Trophoblast cell (in vitro differentiated cells and primary cell): ENCODE measurements around the gene FGF10.

ENCODE experiments used
- DNase-seq, 2 donors: peaks; one replicate each; pipeline ENCODE4 v3.0.0-alpha.2; 2016
- H2AFZ ChIP-seq: 2 replicates; pipeline ENCODE4 v1.6.1; 2013; ENCODE audit warnings: low read length, moderate library complexity, mild to moderate bottlenecking; ENCODE audit not compliant: insufficient read depth, poor library complexity
- H2AK5ac ChIP-seq: 2 replicates; pipeline ENCODE4 v1.6.1; 2013; ENCODE audit warnings: mild to moderate bottlenecking, low read length
- H2BK120ac ChIP-seq: 2 replicates; pipeline ENCODE4 v1.6.1; 2013; ENCODE audit warnings: low read length, mild to moderate bottlenecking, moderate library complexity; ENCODE audit not compliant: insufficient read depth, poor library complexity
- H2BK12ac ChIP-seq: 2 replicates; pipeline ENCODE4 v1.6.1; 2013; ENCODE audit warnings: mild to moderate bottlenecking, low read length, moderate library complexity
- H2BK5ac ChIP-seq: 2 replicates; pipeline ENCODE4 v1.6.1; 2013; ENCODE audit warnings: low read length, low read depth, moderate library complexity, mild to moderate bottlenecking; ENCODE audit not compliant: poor library complexity
- H3K14ac ChIP-seq: 2 replicates; pipeline ENCODE4 v1.6.1; 2013; ENCODE audit warnings: mild to moderate bottlenecking, low read length
- H3K18ac ChIP-seq: 2 replicates; pipeline ENCODE4 v1.6.1; 2013; ENCODE audit warnings: mild to moderate bottlenecking, low read length
- H3K23ac ChIP-seq: 2 replicates; pipeline ENCODE4 v1.6.1; 2013; ENCODE audit warnings: low read length
- H3K27ac ChIP-seq: 2 replicates; pipeline ENCODE4 v1.5.1; 2013; ENCODE audit warnings: low read depth, mild to moderate bottlenecking, inconsistent platforms, low read length, moderate library complexity
- H3K27me3 ChIP-seq: 2 replicates; pipeline ENCODE4 v1.6.1; 2013; ENCODE audit warnings: inconsistent platforms, mild to moderate bottlenecking, low read length, moderate library complexity; ENCODE audit not compliant: insufficient read depth
- H3K36me3 ChIP-seq, 2 experiments: 1 replicate in 1 of 2; 2 replicates in 1 of 2; pipeline ENCODE4 v1.6.1; 2013; ENCODE audit warnings: low read length in 2 of 2, mild to moderate bottlenecking in 2 of 2, moderate library complexity in 1 of 2; ENCODE audit not compliant: insufficient read depth in 2 of 2, control insufficient read depth in 1 of 2
- H3K4ac ChIP-seq: 2 replicates; pipeline ENCODE4 v1.6.1; 2013; ENCODE audit warnings: low read depth, mild to moderate bottlenecking, low read length, moderate library complexity
- H3K4me1 ChIP-seq, 2 experiments: 1 replicate in 1 of 2; 2 replicates in 1 of 2; pipeline ENCODE4 v1.6.1; 2013; ENCODE audit warnings: low read length in 2 of 2, mild to moderate bottlenecking in 2 of 2, moderate library complexity in 1 of 2; ENCODE audit not compliant: insufficient read depth in 2 of 2, control insufficient read depth in 1 of 2
- H3K4me2 ChIP-seq: 2 replicates; pipeline ENCODE4 v1.6.1; 2013; ENCODE audit warnings: inconsistent platforms, mild to moderate bottlenecking, low read length, moderate library complexity
- H3K4me3 ChIP-seq: 2 replicates; pipeline ENCODE4 v1.5.1; 2013; ENCODE audit warnings: mild to moderate bottlenecking, low read depth, low read length, inconsistent platforms
- H3K79me1 ChIP-seq: one replicate; pipeline ENCODE4 v1.6.1; 2013; ENCODE audit warnings: low read length
- H3K79me2 ChIP-seq: 2 replicates; pipeline ENCODE4 v1.6.1; 2013; ENCODE audit warnings: low read length, mild to moderate bottlenecking; ENCODE audit not compliant: control insufficient read depth, insufficient read depth, poor library complexity
- H3K9ac ChIP-seq: 2 replicates; pipeline ENCODE4 v1.6.1; 2013; ENCODE audit warnings: mild to moderate bottlenecking, low read length
- H3K9me3 ChIP-seq: 2 replicates; pipeline ENCODE4 v1.6.1; 2013; ENCODE audit warnings: low read depth, mild to moderate bottlenecking, control low read depth, inconsistent platforms, low read length; ENCODE audit not compliant: insufficient read depth
- H4K12ac ChIP-seq: 2 replicates; pipeline ENCODE4 v1.6.1; 2013; ENCODE audit warnings: low read depth, mild to moderate bottlenecking, low read length, moderate library complexity
- H4K8ac ChIP-seq: 2 replicates; pipeline ENCODE4 v1.6.1; 2013; ENCODE audit warnings: low read depth, mild to moderate bottlenecking, low read length, moderate library complexity
- H4K91ac ChIP-seq: one replicate; pipeline ENCODE4 v1.6.1; 2013; ENCODE audit warnings: low read depth, mild to moderate bottlenecking, low read length, moderate library complexity
- WGBS: extraction: QIAGEN DNeasy Blood & Tissue Kit; methylation state at CpG from one replicate; pipeline ENCODE4 v1.1.7; 2013; ENCODE audit warnings: missing lambda C conversion rate; ENCODE audit not compliant: insufficient read length, insufficient coverage; ENCODE audit errors: extremely low coverage; 5-methylcytosine and 5-hydroxymethylcytosine counted together

Gene FGF10

DNA sequence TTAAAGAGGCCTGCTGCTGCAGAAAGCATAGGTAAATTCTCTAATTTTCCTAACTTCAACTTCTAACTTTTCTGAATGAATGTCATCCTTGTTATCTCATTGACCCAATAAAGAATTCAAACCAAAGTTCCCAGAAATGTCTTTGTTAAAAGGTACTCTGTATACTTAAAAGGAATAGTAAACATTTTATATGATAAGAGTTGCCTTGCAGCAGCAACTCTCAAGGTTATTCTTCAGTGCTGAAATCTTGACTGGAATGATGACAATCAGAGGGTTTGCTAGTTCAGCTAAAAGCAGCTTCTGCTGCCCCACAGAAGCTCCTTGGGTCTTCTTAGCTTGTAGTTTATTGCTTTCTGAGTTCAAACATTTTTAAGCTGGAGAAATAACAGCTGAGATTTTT is 28.3 kb downstream of the FGF10 start:
- Histone ChIP-seq H3K9ac (no peak overlapping the region), H2BK12ac (no peak overlapping the region), H3K4ac (no peak overlapping the region), H3K4me1 (no peaks in the 10 kb centered on the region), H2BK5ac (no peak overlapping the region), H3K4me2 (no peak overlapping the region), H4K8ac (no peak overlapping the region), H3K9me3 (no peaks in the 10 kb centered on the region), H2AK5ac (no peak overlapping the region), H3K27ac (no peak overlapping the region), H2BK120ac (no peak overlapping the region), H3K27me3 (no peaks in the 10 kb centered on the region), H4K91ac (no peak overlapping the region), H3K4me3 (no peak overlapping the region), H3K36me3 (no peaks in the 10 kb centered on the region), H2AFZ (no peak overlapping the region), H4K12ac (no peak overlapping the region), H3K23ac (no peak overlapping the region), H3K79me2 (no peaks in the 10 kb centered on the region), H3K14ac (no peak overlapping the region), H3K79me1 (no peaks in the 10 kb centered on the region), H3K18ac (no peak overlapping the region)
- no peak for DNase-seq

DNA sequence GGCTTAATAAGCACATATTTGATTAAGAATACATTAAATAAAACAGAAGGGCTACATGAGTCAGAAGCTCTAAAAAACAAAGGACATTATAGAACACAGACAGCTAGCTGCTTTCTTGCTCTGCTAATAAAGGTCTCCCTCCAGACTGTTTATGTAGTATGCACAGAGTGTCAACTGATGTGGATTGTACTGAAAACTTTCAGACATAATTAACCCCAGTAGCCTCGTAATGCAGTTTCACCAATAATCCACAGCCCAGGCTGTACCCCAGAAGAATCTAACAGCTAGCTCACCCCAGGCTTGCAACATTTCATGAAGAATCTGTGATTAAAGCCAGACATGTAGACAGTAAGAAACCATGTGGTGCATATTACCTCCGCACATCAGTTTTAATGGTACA is 30.8 kb downstream of the FGF10 start:
- no peak overlapping the region for H3K4ac ChIP-seq
- DNase-seq: no peak
- no peak overlapping the region for H3K4me3 ChIP-seq
- no peaks in the 10 kb centered on the region for H3K27me3 ChIP-seq
- no CpG with 5 or more reads among the region's 2 CpGs for WGBS
- no peak overlapping the region for H3K23ac ChIP-seq
- no peak overlapping the region for H3K9ac ChIP-seq
- no peak overlapping the region for H2AK5ac ChIP-seq
- no peak overlapping the region for H2BK12ac ChIP-seq
- H3K27ac ChIP-seq: no peak overlapping the region
- H4K91ac ChIP-seq: no peak overlapping the region
- no peak overlapping the region for H4K8ac ChIP-seq
- no peak overlapping the region for H3K4me2 ChIP-seq
- no peaks in the 10 kb centered on the region for H3K9me3 ChIP-seq
- no peak overlapping the region for H4K12ac ChIP-seq
- H3K79me2 ChIP-seq: no peaks in the 10 kb centered on the region
- H2AFZ ChIP-seq: no peak overlapping the region
- no peak overlapping the region for H2BK5ac ChIP-seq
- H3K18ac ChIP-seq: no peak overlapping the region
- no peak overlapping the region for H3K14ac ChIP-seq
- no peak overlapping the region for H2BK120ac ChIP-seq
- no peaks in the 10 kb centered on the region for H3K36me3 ChIP-seq
- no peaks in the 10 kb centered on the region for H3K79me1 ChIP-seq
- no peaks in the 10 kb centered on the region for H3K4me1 ChIP-seq

DNA sequence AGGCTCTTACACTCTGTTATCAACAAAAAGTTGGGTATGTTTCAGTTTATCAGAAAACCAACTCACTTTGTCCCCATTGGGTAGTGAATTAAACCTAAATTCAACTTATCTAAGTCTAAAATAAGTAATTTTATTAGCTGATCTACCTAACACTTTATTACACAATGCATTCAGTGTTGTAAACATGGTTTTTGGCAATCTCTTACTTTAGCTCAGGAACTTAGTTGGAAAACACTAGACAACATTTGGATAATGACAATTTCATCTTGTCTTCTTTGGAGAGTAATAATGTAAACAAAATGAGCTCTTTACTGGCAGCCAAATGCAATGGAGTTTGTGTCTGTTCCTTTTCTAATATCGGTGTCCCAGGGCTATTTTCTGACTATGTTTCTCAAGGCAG is 33.0 kb downstream of the FGF10 start:
- Histone ChIP-seq H3K79me1 (no peaks in the 10 kb centered on the region), H3K4me3 (no peak overlapping the region), H2BK120ac (no peak overlapping the region), H3K27ac (no peak overlapping the region), H3K4ac (no peak overlapping the region), H3K4me2 (no peak overlapping the region), H2BK12ac (no peak overlapping the region), H2AFZ (no peak overlapping the region), H4K8ac (no peak overlapping the region), H3K14ac (no peak overlapping the region), H3K4me1 (no peaks in the 10 kb centered on the region), H3K23ac (no peak overlapping the region), H3K36me3 (no peaks in the 10 kb centered on the region), H3K9ac (no peak overlapping the region), H3K27me3 (no peaks in the 10 kb centered on the region), H2BK5ac (no peak overlapping the region), H2AK5ac (no peak overlapping the region), H4K91ac (no peak overlapping the region), H3K9me3 (no peaks in the 10 kb centered on the region), H3K18ac (no peak overlapping the region), H3K79me2 (no peaks in the 10 kb centered on the region), H4K12ac (no peak overlapping the region)
- DNase-seq: no peak
- WGBS: no CpG with 5 or more reads among the region's 1 CpG

DNA sequence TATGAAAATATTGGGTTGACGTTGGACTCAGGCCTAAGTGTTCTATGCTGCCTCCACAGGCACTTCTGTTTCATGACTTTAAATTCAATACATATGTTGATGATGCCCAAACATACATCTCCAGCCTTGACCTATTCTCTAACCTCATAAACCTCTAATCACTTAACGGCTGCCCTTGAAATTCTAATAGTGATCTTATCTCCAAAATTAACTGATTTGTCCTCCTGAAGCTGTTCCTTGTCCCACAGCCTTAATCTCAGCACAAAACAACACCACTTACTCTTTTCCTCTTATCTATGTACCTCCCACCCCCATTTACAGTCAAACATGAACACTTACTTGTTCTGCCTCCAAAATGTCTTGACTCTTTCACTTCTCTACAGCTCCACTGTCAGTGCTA is 43.3 kb downstream of the FGF10 start:
- H3K27ac ChIP-seq: no peak overlapping the region
- H2BK12ac ChIP-seq: no peak overlapping the region
- H3K14ac ChIP-seq: no peak overlapping the region
- no peak for DNase-seq
- H3K36me3 ChIP-seq: no peaks in the 10 kb centered on the region
- no peak overlapping the region for H2AFZ ChIP-seq
- H3K27me3 ChIP-seq: no peaks in the 10 kb centered on the region
- H3K4me1 ChIP-seq: no peaks in the 10 kb centered on the region
- no CpG with 5 or more reads among the region's 2 CpGs for WGBS
- no peak overlapping the region for H4K12ac ChIP-seq
- H4K91ac ChIP-seq: no peak overlapping the region
- H3K4ac ChIP-seq: no peak overlapping the region
- H3K79me2 ChIP-seq: no peaks in the 10 kb centered on the region
- H3K79me1 ChIP-seq: no peaks in the 10 kb centered on the region
- H3K4me2 ChIP-seq: no peak overlapping the region
- no peak overlapping the region for H2AK5ac ChIP-seq
- no peak overlapping the region for H3K23ac ChIP-seq
- no peak overlapping the region for H4K8ac ChIP-seq
- H3K9me3 ChIP-seq: no peaks in the 10 kb centered on the region
- H2BK5ac ChIP-seq: no peak overlapping the region
- no peak overlapping the region for H2BK120ac ChIP-seq
- no peak overlapping the region for H3K4me3 ChIP-seq
- H3K9ac ChIP-seq: no peak overlapping the region
- H3K18ac ChIP-seq: no peak overlapping the region

DNA sequence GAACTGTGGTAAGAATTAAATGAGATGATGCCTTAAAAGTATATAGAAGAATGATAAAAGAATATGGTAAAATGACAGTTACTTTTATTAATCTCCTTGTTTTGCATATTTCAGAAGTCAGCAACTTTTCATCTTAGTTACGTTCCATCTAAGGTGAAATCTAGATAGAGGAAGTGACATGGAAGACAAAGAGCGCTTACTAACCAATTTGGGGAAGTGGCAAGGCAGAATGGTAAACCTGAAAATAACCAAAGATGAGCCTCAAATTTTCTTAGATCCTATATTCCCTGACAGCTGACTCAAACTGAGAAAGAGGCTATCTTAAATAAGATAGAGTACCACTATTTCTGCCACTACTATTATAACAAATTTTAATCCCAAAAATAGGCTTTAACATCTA is 52.5 kb downstream of the FGF10 start:
- Histone ChIP-seq H3K36me3 (no peaks in the 10 kb centered on the region), H3K9ac (no peak overlapping the region), H3K4me1 (no peaks in the 10 kb centered on the region), H3K14ac (no peak overlapping the region), H3K23ac (no peak overlapping the region), H2BK12ac (no peak overlapping the region), H3K4me2 (no peak overlapping the region), H3K4ac (no peak overlapping the region), H2AK5ac (no peak overlapping the region), H3K27ac (no peak overlapping the region), H3K4me3 (no peak overlapping the region), H4K8ac (no peak overlapping the region), H3K9me3 (no peaks in the 10 kb centered on the region), H3K18ac (no peak overlapping the region), H4K91ac (no peak overlapping the region), H2AFZ (no peak overlapping the region), H3K79me2 (no peaks in the 10 kb centered on the region), H4K12ac (no peak overlapping the region), H2BK5ac (no peak overlapping the region), H3K27me3 (no peaks in the 10 kb centered on the region), H3K79me1 (no peaks in the 10 kb centered on the region), H2BK120ac (no peak overlapping the region)
- WGBS: no CpG with 5 or more reads among the region's 2 CpGs
- no peak for DNase-seq
